NCI-H226 (cell line): ENCODE measurements around the gene TP53TG3.
"Not testable (repeated sequence)": the region's sequence is repeated elsewhere in the genome, so short reads cannot be mapped to it uniquely, and the experiment has no call there.

Experiments
- DNase-seq: peaks from one replicate; pipeline ENCODE4 v3.0.0-alpha.2; 2015

TP53TG3 gene

GRCh38 chr16:32676065-32676464 is at the start of gene TP53TG3:
Gene TP53TG3, minus strand, starts transcription at chr16:32676165. Its CDS starts 68 bp downstream, at chr16:32676097.
- DNase-seq: not testable (repeated sequence)

- not testable (repeated sequence) for DNase-seq
These were observed 25.1 kb downstream of the TP53TG3 start for GRCh38 chr16:32650876-32651275.

- not testable (repeated sequence) for DNase-seq
These were observed 28.4 kb downstream of the TP53TG3 start for GRCh38 chr16:32647562-32647961.

- not testable (repeated sequence) for DNase-seq
These were observed 29.2 kb downstream of the TP53TG3 start for GRCh38 chr16:32646780-32647179.

- not testable (repeated sequence) for DNase-seq
These were observed 29.8 kb downstream of the TP53TG3 start for GRCh38 chr16:32646177-32646576.

GRCh38 chr16:32645278-32645908 is 30.6 kb downstream of the TP53TG3 start:
- not testable (repeated sequence) for DNase-seq

GRCh38 chr16:32644715-32645114 is 31.2 kb downstream of the TP53TG3 start:
- not testable (repeated sequence) for DNase-seq

GRCh38 chr16:32637614-32638013 is 38.4 kb downstream of the TP53TG3 start:
- DNase-seq: not testable (repeated sequence)

GRCh38 chr16:32632096-32632495 is 43.9 kb downstream of the TP53TG3 start:
- DNase-seq: not testable (repeated sequence)
